SU-DHL-6 (cell line): Measurements from ENCODE around the gene HOXA7.

ENCODE experiments used
- CTCF ChIP-seq: fragments of 200-600 bp; sonication (generic); IDR thresholded peaks from one replicate; pipeline ENCODE4 v1.5.1; 2017; ENCODE audit warnings: antibody characterized with exemption, mild to moderate bottlenecking, low read length, moderate library complexity; ENCODE audit not compliant: insufficient read depth, poor library complexity, severe bottlenecking
- EZH2phosphoT487 ChIP-seq: fragments of 200-600 bp; sonication (generic), shearing (Covaris generic); conservative IDR thresholded peaks from 2 replicates; pipeline ENCODE4 v1.6.1; 2018; ENCODE audit warnings: mild to moderate bottlenecking, antibody characterized with exemption, low read length, moderate library complexity, mixed read lengths

- TF ChIP-seq CTCF (no peak), EZH2phosphoT487 (no peak)
Observed at GRCh38 chr7:27145914-27146412, 10.5 kb downstream of the HOXA7 start.
